Type B pancreatic cell (in vitro differentiated cells): Measurements from ENCODE around the gene MON1A. TPM values are rescaled to one million over a fixed set of nuclear protein-coding genes. Genes with fewer than 3 reads are reported as not detected.

Experiments
- DNase-seq: peaks from one replicate; pipeline ENCODE4 v3.0.0; 2021; ENCODE audit warnings: mixed read lengths; ENCODE audit not compliant: unreplicated experiment; ENCODE audit errors: extremely low spot score
- H3K27ac Mint-ChIP-seq: 2 replicates; pipeline ENCODE4 v1.8.0; 2021; ENCODE audit warnings: mild to moderate bottlenecking, mixed read lengths
- H3K27me3 Mint-ChIP-seq: 2 replicates; pipeline ENCODE4 v1.8.0; 2021; ENCODE audit warnings: mixed read lengths
- H3K36me3 Mint-ChIP-seq: 2 replicates; pipeline ENCODE4 v1.8.0; 2021; ENCODE audit warnings: mixed read lengths
- H3K4me1 Mint-ChIP-seq: one replicate; pipeline ENCODE4 v1.8.0; 2021; ENCODE audit warnings: mixed read lengths; ENCODE audit not compliant: unreplicated experiment
- H3K4me3 Mint-ChIP-seq: 2 replicates; pipeline ENCODE4 v1.8.0; 2021; ENCODE audit warnings: mild to moderate bottlenecking, mixed read lengths
- H3K9me3 Mint-ChIP-seq: 2 replicates; pipeline ENCODE4 v1.8.0; 2021; ENCODE audit warnings: mixed read lengths
- CTCF ChIP-seq: fragments of 200-600 bp; sonication (generic); conservative IDR thresholded peaks from 2 replicates; pipeline ENCODE4 v1.5.0; 2021; ENCODE audit warnings: antibody characterized with exemption, mild to moderate bottlenecking
- total RNA-seq: library from RNA; stranded (reverse); gene quantifications from 2 replicates; pipeline ENCODE4 v1.2.1, GENCODE V29; 2021; ENCODE audit warnings: low replicate concordance

The MON1A gene
- total RNA-seq, 1 donor from 2014 or later = 8.8 TPM

- no peak overlapping the region for H3K4me3 Mint-ChIP-seq
- H3K9me3 Mint-ChIP-seq = no peaks in the 10 kb centered on the region
Observed at GRCh38 chr3:49901366-49902339, 28.0 kb downstream of the MON1A start.

DNA sequence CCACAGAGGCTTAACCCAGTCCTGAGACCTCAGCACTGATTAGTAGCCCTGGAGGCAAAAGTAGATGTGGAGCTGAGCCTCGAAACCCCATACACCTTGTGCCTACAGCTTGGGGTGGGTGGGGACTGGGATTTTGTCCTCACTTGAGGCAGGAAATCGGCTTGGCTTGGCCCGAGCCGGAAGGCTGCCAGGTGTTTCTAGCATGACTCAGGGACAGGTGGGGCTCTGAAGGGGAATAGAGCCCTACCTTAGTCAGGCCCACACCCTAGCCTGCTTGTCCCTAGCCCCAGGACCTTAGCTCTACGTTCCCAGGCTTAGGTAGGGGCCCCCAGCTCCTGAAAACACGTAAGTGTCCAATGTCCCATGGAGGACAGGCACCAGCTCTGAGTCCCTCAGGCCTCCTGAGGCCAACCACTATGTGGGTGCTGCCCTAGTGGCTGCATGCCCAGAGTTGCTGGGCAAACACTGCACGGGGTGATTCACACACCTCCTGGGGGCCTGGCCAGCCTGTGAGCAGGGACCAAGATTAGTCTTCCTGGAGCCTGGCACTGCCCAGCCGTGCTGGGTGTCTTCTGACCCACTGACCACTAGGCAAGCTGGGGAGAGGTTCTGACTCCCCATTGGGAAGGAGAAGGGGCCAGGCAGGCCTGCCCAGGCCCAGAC lies 29.0 kb downstream of the MON1A start:
- no peak for TF ChIP-seq CTCF
- no peak for DNase-seq
- H3K9me3 Mint-ChIP-seq = no peaks in the 10 kb centered on the region
- peak overlapping the region; percentile 50 for H3K27ac Mint-ChIP-seq
- no peak overlapping the region for H3K4me3 Mint-ChIP-seq
- H3K4me1 Mint-ChIP-seq = no peaks in the 10 kb centered on the region
- no peaks in the 10 kb centered on the region for H3K27me3 Mint-ChIP-seq
- H3K36me3 Mint-ChIP-seq = no peaks in the 10 kb centered on the region

More at GRCh38 chr3:49901366-49902339, 28.0 kb downstream of the MON1A start:
- DNase-seq = no peak
- Mint-ChIP-seq H3K4me1 (peaks cover 5% of the 10 kb centered on the region), H3K27me3 (no peaks in the 10 kb centered on the region), H3K36me3 (no peaks in the 10 kb centered on the region), H3K27ac (peak overlapping the region; percentile 50)
- no peak for TF ChIP-seq CTCF

GRCh38 chr3:49899815-49900214 lies 29.8 kb downstream of the MON1A start:
- H3K27ac Mint-ChIP-seq = no peak overlapping the region
- H3K4me3 Mint-ChIP-seq = no peak overlapping the region
- no peaks in the 10 kb centered on the region for H3K27me3 Mint-ChIP-seq
- no peaks in the 10 kb centered on the region for H3K9me3 Mint-ChIP-seq
- no peak for DNase-seq
- no peaks in the 10 kb centered on the region for H3K36me3 Mint-ChIP-seq
- H3K4me1 Mint-ChIP-seq = no peaks in the 10 kb centered on the region
- peak; percentile 66 for TF ChIP-seq CTCF

DNA sequence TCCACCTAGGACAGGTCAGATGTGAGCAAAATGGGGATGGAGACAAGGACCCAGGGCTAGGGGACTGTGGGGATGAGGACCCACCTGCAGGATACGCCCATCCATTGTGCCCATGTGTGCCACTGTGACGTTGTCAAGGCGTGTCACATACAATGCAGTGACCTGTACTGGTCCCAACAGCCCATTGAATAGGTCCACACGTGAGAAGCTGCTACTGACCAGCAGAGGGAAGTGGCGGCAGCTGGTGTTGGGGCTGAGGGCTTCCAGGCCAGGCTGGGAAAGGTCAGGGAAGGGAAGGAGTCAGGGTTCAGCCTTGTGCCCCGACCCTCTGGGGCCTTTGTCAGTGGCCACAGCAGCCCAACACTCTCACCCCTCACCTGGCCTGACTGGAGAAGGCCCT lies 30.6 kb downstream of the MON1A start:
- Mint-ChIP-seq H3K4me3 (no peak overlapping the region), H3K4me1 (no peaks in the 10 kb centered on the region), H3K9me3 (no peaks in the 10 kb centered on the region), H3K27me3 (no peaks in the 10 kb centered on the region), H3K36me3 (no peaks in the 10 kb centered on the region), H3K27ac (no peak overlapping the region)
- DNase-seq = no peak
- TF ChIP-seq CTCF = no peak

DNA sequence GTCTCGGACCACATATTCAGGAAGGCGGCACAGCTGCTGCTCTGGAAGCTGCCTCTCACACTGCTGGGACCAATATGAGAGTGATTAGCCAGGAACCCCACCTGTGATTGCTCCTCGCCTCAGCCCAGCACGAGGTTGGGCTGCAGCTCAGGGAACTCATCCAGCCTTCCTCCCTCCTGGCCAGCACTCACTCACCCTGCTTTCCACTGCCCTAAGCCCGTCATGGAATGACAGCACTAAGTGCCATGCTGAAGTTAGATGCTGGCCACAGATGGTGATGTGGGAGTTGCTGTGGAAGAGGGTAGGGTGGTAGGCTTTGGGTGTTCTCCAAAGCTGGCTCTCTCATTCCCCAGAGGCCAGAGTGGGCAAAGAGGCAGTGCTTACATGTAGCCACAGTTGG lies 33.3 kb downstream of the MON1A start:
- DNase-seq = no peak
- no peaks in the 10 kb centered on the region for H3K27me3 Mint-ChIP-seq
- no peak for TF ChIP-seq CTCF
- H3K4me3 Mint-ChIP-seq = no peak overlapping the region
- no peak overlapping the region for H3K27ac Mint-ChIP-seq
- no peaks in the 10 kb centered on the region for H3K36me3 Mint-ChIP-seq
- no peaks in the 10 kb centered on the region for H3K4me1 Mint-ChIP-seq
- H3K9me3 Mint-ChIP-seq = no peaks in the 10 kb centered on the region
